Transverse colon (tissue), 4 donors: ENCODE measurements around the gene SNTG2. TPM values are rescaled to one million over a fixed set of nuclear protein-coding genes. Genes with fewer than 3 reads are reported as not detected.

Experiments
- DNase-seq: peaks from one replicate; pipeline ENCODE4 v3.0.0-alpha.2; 2019
- H3K27ac ChIP-seq, 4 donors: fragments of 200-600 bp; sonication (generic); 2 replicates each; pipeline ENCODE4 v1.5.1; 2016 to 2018; ENCODE audit warnings: inconsistent platforms in 4 of 4
- H3K27me3 ChIP-seq: fragments of 200-600 bp; sonication (generic); 2 replicates; pipeline ENCODE4 v1.5.1; 2017; ENCODE audit warnings: inconsistent platforms
- H3K36me3 ChIP-seq, 4 donors: fragments of 200-600 bp; sonication (generic); 2 replicates each; pipeline ENCODE4 v1.5.1; 2017 to 2019; ENCODE audit warnings: inconsistent platforms in 4 of 4
- H3K4me1 ChIP-seq, 4 donors: fragments of 200-600 bp; sonication (generic); 2 replicates each; pipeline ENCODE4 v1.5.1; 2017 to 2020; ENCODE audit warnings: inconsistent platforms in 4 of 4
- H3K4me3 ChIP-seq, 4 donors: fragments of 200-600 bp; sonication (generic); 1 replicate in 1 of 4; 2 replicates in 3 of 4; pipeline versions ENCODE4 v1.5.1 to v1.6.1; 2017 to 2019; ENCODE audit warnings: inconsistent platforms in 4 of 4
- H3K9me3 ChIP-seq, 2 donors: fragments of 200-600 bp; sonication (generic); 2 replicates each; pipeline ENCODE4 v1.5.1; 2017 to 2019; ENCODE audit warnings: inconsistent platforms in 2 of 2
- EP300 ChIP-seq: sonication (generic); formaldehyde crosslinking; IDR thresholded peaks from one replicate; pipeline ENCODE4 v1.6.1; 2017; ENCODE audit warnings: antibody characterized with exemption, low read depth
- POLR2A ChIP-seq: fragments of 450-650 bp; IDR thresholded peaks from one replicate; pipeline ENCODE4 v1.6.1; 2016; ENCODE audit warnings: antibody characterized with exemption, mild to moderate bottlenecking, moderate library complexity
- POLR2AphosphoS5 ChIP-seq, 3 donors: sonication (generic); formaldehyde crosslinking; IDR thresholded peaks; one replicate each; pipeline ENCODE4 v1.6.1; 2016; ENCODE audit warnings: antibody characterized with exemption in 3 of 3
- WGBS, 2 donors: methylation state at CpG; one replicate each; pipeline ENCODE4 v1.1.5; 2018; ENCODE audit warnings: low coverage in 1 of 2; 5-methylcytosine and 5-hydroxymethylcytosine counted together
- in situ Hi-C, 4 donors: fragments of 200-750 bp; cut with MboI; loops; one replicate each; pipeline versions ENCODE4 v1.15.0 to v1.15.1; 2017; ENCODE audit warnings: low sequenced_read_pairs in 3 of 4, low pct_ligation_motif_present in 1 of 4, low pct_unique_long_range_greater_than_20kb in 1 of 4
- intact Hi-C: fragments of 100-400 bp; cut with DNase I; formaldehyde crosslinking; loops from one replicate; pipeline ENCODE4 v1.15.1; 2023; ENCODE audit warnings: low total_unique reads
- total RNA-seq, 4 donors: library from RNA; depleted of rRNA; stranded (reverse); fragments of >200 nt; gene quantifications; one replicate each; pipeline ENCODE4 v1.1.0, GENCODE V29; 2016
- TF ChIP-seq, protein P1 (sequence below), 5 experiments: fragments of 200-600 bp in 3 of 5; fragments of 450-650 bp in 2 of 5; sonication (generic) in 3 of 5; IDR thresholded peaks; 1 replicate in 2 of 5; 2 replicates in 3 of 5; pipeline ENCODE4 v1.5.1; 2016 to 2017; ENCODE audit warnings: antibody characterized with exemption in 5 of 5, inconsistent platforms in 3 of 5, mild to moderate bottlenecking in 2 of 5, moderate library complexity in 1 of 5

SNTG2 gene
- total RNA-seq, 4 donors from 2014 or later = 0.55 to 4.9 (median 1.5) TPM

GRCh38 chr2:944693-945092 is 6.0 kb upstream of the SNTG2 start:
- no peak overlapping the region for H3K27ac ChIP-seq
- H3K9me3 ChIP-seq = peaks cover 0 to 11% of the 10 kb centered on the region in 2 donors
- DNase-seq = no peak
- TF ChIP-seq EP300 = no peak
- TF ChIP-seq POLR2A = no peak
- TF ChIP-seq, protein P1, sequence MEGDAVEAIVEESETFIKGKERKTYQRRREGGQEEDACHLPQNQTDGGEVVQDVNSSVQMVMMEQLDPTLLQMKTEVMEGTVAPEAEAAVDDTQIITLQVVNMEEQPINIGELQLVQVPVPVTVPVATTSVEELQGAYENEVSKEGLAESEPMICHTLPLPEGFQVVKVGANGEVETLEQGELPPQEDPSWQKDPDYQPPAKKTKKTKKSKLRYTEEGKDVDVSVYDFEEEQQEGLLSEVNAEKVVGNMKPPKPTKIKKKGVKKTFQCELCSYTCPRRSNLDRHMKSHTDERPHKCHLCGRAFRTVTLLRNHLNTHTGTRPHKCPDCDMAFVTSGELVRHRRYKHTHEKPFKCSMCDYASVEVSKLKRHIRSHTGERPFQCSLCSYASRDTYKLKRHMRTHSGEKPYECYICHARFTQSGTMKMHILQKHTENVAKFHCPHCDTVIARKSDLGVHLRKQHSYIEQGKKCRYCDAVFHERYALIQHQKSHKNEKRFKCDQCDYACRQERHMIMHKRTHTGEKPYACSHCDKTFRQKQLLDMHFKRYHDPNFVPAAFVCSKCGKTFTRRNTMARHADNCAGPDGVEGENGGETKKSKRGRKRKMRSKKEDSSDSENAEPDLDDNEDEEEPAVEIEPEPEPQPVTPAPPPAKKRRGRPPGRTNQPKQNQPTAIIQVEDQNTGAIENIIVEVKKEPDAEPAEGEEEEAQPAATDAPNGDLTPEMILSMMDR (IDR thresholded peaks at IDR 0.05) = no peak
- no peak for TF ChIP-seq POLR2AphosphoS5 (IDR thresholded peaks at IDR 0.05)
- H3K27me3 ChIP-seq = peaks cover 41% of the 10 kb centered on the region
- intact Hi-C loops = no loop called here
- no peak overlapping the region for H3K4me3 ChIP-seq
- in situ Hi-C loops = no loop called here
- no peaks in the 10 kb centered on the region for H3K36me3 ChIP-seq
- peaks cover 1 to 5% (median 3%) of the 10 kb centered on the region in 4 donors for H3K4me1 ChIP-seq

DNA sequence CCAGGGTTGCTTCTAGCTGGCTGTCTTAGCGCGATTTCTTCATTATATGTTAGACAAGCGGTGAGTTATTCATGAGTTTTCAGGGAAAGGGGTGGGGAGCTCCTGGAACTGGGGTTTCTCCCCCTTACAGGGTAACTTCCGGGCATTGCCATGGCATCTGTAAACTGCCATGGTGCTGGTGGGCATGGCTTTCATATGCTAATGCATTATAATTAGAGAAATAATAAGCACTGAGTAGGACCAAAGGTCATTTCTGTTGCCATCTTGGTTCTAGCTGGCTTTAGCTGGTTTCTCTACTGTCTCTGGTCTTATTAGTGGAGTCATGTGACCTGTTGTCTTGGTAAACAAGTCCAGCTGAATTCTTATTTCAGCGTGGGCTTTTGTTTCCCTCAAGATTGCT is 5.5 kb upstream of the SNTG2 start:
- H3K9me3 ChIP-seq = peaks cover 0 to 11% of the 10 kb centered on the region in 2 donors
- no peak for DNase-seq
- no peak overlapping the region for H3K4me3 ChIP-seq
- in situ Hi-C loops = no loop called here
- no peak overlapping the region for H3K27ac ChIP-seq
- peaks cover 45% of the 10 kb centered on the region for H3K27me3 ChIP-seq
- WGBS, 2 donors = 91% methylated on average over 5 of the region's 5 CpGs
- H3K4me1 ChIP-seq = peaks cover 5 to 9% (median 7%) of the 10 kb centered on the region in 4 donors
- intact Hi-C loops = no loop called here
- no peaks in the 10 kb centered on the region for H3K36me3 ChIP-seq
- TF ChIP-seq POLR2AphosphoS5 (IDR thresholded peaks at IDR 0.05) = no peak

DNA sequence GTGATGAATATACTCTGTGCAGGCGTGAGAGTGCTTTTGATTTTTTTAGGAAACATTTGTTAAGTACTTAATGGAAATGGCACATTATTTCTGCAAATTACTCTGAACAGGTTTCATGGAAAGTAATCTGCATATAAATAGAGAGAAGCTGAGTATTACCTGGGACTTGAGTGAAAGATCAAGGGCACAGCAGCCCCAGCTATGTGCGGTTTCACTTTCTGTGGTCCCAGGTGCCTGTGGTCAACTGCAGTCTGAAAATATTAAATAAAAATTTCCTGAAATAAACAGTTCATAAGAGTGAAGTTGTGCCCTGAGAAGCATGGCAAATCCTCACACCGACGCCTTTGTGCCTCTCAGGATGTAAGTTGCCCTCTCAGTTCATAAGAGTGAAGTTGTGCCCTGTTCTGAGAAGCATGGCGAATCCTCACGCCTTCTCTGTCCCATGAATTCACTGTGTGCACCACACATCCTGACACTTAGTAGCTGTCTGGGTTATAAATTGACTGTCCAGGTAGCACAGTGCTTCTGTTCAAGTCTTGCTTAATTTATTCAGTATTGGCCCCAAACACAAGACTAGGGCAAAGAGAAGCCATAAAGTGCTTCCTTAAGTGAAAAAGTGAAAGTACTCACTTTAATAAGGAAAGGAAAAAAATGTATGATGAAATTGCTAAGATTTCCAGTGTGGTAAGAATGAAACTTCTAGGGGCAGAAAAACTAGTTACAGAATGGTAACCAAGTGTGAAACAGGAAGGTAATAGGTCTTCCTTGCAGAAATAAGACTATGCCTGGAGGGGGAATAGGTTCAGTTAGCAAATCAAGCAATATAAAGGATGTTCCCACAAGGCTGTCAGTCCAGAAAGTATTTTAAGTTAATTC is 4.3 kb upstream of the SNTG2 start:
- Histone ChIP-seq H3K36me3 (no peaks in the 10 kb centered on the region), H3K9me3 (peaks cover 0 to 11% of the 10 kb centered on the region in 2 donors), H3K27ac (no peak overlapping the region), H3K27me3 (peaks cover 58% of the 10 kb centered on the region), H3K4me3 (no peak overlapping the region), H3K4me1 (peaks cover 5 to 18% (median 12%) of the 10 kb centered on the region in 4 donors)
- 60 to 73% methylated on average over 6 of the region's 6 CpGs for WGBS, 2 donors
- intact Hi-C loops = no loop called here
- no peak for DNase-seq
- in situ Hi-C loops = no loop called here
- no peak for TF ChIP-seq EP300
- no peak for TF ChIP-seq POLR2A
- TF ChIP-seq, protein P1 (IDR thresholded peaks at IDR 0.05) = no peak
- TF ChIP-seq POLR2AphosphoS5 (IDR thresholded peaks at IDR 0.05) = no peak

DNA sequence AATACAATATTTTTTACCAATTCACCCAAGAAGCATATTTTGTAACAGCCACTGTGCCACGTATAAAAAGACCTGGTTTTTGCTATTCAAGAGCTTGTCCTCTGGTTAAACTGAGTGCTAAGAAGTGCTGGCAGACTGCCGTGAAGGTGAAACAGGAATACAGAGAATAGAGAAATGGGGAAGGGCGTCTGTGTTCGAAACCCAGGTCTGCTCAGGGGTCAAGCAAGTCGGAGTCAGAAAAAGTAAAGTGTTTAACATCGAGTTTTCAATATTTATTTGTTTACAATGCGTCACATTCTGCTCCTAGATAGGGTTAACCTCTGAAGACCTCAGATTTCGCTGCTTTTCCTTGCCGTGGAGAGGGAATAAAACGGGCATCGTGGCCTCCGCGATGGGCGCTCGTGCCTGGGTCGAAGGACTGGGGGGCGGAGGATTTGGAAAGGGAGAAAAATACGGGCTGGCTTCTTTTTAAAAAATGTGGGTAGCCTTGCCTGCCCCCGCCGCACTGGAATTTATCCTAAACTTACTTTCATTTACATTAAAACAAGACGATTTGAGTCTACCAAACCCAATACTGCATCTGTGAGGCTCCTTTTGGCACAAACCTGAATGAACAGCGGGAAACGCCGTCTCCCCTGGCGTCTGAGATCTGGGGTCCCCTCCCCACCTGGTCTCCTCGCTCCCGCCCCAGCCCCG is 1.1 kb upstream of the SNTG2 start:
- Histone ChIP-seq H3K9me3 (peaks cover 0 to 7% of the 10 kb centered on the region in 2 donors), H3K36me3 (no peaks in the 10 kb centered on the region), H3K27me3 (peaks cover 86% of the 10 kb centered on the region), H3K27ac (no peak overlapping the region), H3K4me3 (peak overlapping the region; percentile 13 to 51 (median 44)), H3K4me1 (peaks cover 5 to 19% (median 12%) of the 10 kb centered on the region in 4 donors)
- intact Hi-C loops = no loop called here
- no peak for TF ChIP-seq EP300
- TF ChIP-seq, protein P1 (IDR thresholded peaks at IDR 0.05) = no peak
- TF ChIP-seq POLR2A = no peak
- TF ChIP-seq POLR2AphosphoS5 (IDR thresholded peaks at IDR 0.05) = no peak
- WGBS, 2 donors = 0 to 7% methylated on average over 2 to 27 of the region's 28 CpGs
- in situ Hi-C loops = no loop called here
- DNase-seq = no peak
